Stimulated activated naive CD8-positive, alpha-beta T cell treated with anti-CD3 and anti-CD28 coated beads, Interleukin-15, Interleukin-2, amounts not matched to agents 100 ng/mL and 50 ng/mL, for 24 hours (primary cell): ENCODE data around the gene MAP7.
"Not testable (repeated sequence)": the region's sequence is repeated elsewhere in the genome, so short reads cannot be mapped to it uniquely, and the experiment has no call there.

Experiments used
- H3K27ac Mint-ChIP-seq: one replicate; pipeline ENCODE4 v1.8.0; 2021; ENCODE audit warnings: mild to moderate bottlenecking, mixed read lengths
- H3K27me3 Mint-ChIP-seq: one replicate; pipeline ENCODE4 v1.8.0; 2021; ENCODE audit warnings: mixed read lengths
- H3K36me3 Mint-ChIP-seq: one replicate; pipeline ENCODE4 v1.8.0; 2021; ENCODE audit warnings: low read depth, mixed read lengths
- H3K4me1 Mint-ChIP-seq: one replicate; pipeline ENCODE4 v1.8.0; 2021; ENCODE audit warnings: low read depth, mixed read lengths
- H3K4me3 Mint-ChIP-seq: one replicate; pipeline ENCODE4 v1.8.0; 2021; ENCODE audit warnings: mild to moderate bottlenecking, mixed read lengths
- H3K9me3 Mint-ChIP-seq: one replicate; pipeline ENCODE4 v1.8.0; 2021; ENCODE audit warnings: mixed read lengths

MAP7 gene

GRCh38 chr6:136491754-136492153, 58.5 kb downstream of the MAP7 start:
- no peak overlapping the region for H3K4me3 Mint-ChIP-seq
- H3K36me3 Mint-ChIP-seq: no peaks in the 10 kb centered on the region
- no peak overlapping the region for H3K27ac Mint-ChIP-seq
- H3K4me1 Mint-ChIP-seq: no peaks in the 10 kb centered on the region
- H3K27me3 Mint-ChIP-seq: peaks cover 6% of the 10 kb centered on the region
- H3K9me3 Mint-ChIP-seq: no peaks in the 10 kb centered on the region

GRCh38 chr6:136491251-136491650, 59.0 kb downstream of the MAP7 start:
- no peak overlapping the region for H3K27ac Mint-ChIP-seq
- H3K4me1 Mint-ChIP-seq: no peaks in the 10 kb centered on the region
- H3K9me3 Mint-ChIP-seq: no peaks in the 10 kb centered on the region
- H3K36me3 Mint-ChIP-seq: no peaks in the 10 kb centered on the region
- H3K27me3 Mint-ChIP-seq: peaks cover 6% of the 10 kb centered on the region
- H3K4me3 Mint-ChIP-seq: no peak overlapping the region

- H3K9me3 Mint-ChIP-seq, H3K4me3 Mint-ChIP-seq, H3K4me1 Mint-ChIP-seq, H3K36me3 Mint-ChIP-seq, H3K27me3 Mint-ChIP-seq, H3K27ac Mint-ChIP-seq: not testable (repeated sequence)
Measured at GRCh38 chr6:136489689-136490033, 60.6 kb downstream of the MAP7 start.

DNA sequence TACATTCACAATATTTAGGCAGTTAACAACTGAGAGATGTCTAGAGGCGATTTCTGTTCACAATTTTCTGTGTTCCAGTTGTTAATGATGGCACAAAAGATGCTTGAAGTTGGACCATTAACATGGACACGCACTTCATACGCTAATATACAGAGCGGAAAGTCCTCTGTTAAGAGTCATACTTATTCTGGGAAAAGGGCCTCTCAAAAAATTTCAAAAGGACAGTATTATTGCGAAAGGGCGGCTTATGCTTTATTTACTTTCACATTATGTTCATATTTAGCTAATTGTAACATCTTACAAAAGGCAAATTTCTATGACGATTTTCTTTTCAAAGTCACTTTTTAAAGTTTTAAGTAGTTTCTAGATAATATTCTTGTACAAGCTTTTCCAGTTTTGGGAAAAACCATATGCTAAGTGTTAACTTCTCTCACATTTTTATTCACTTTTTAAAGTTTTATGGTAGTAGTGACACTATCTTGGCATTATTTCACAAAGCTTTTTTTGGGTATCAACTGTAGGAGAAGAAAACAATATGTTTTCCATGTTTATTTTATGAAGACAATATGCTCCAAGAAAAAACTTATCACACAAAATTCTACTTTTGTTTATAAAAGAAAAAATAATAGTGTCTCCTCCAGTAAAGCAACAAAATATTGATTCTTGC, 62.3 kb downstream of the MAP7 start:
- Mint-ChIP-seq H3K4me3 (no peak overlapping the region), H3K4me1 (no peaks in the 10 kb centered on the region), H3K9me3 (no peaks in the 10 kb centered on the region), H3K36me3 (no peaks in the 10 kb centered on the region), H3K27ac (no peak overlapping the region), H3K27me3 (peaks cover 1% of the 10 kb centered on the region)

GRCh38 chr6:136486357-136486756, 63.9 kb downstream of the MAP7 start:
- H3K36me3 Mint-ChIP-seq: no peaks in the 10 kb centered on the region
- H3K4me3 Mint-ChIP-seq: no peak overlapping the region
- no peaks in the 10 kb centered on the region for H3K4me1 Mint-ChIP-seq
- no peaks in the 10 kb centered on the region for H3K9me3 Mint-ChIP-seq
- H3K27ac Mint-ChIP-seq: no peak overlapping the region
- peaks cover 7% of the 10 kb centered on the region for H3K27me3 Mint-ChIP-seq

- Mint-ChIP-seq H3K9me3 (no peaks in the 10 kb centered on the region), H3K27ac (no peak overlapping the region), H3K4me1 (no peaks in the 10 kb centered on the region), H3K27me3 (peaks cover 18% of the 10 kb centered on the region), H3K36me3 (no peaks in the 10 kb centered on the region), H3K4me3 (no peak overlapping the region)
Measured at GRCh38 chr6:136483906-136484305, 66.3 kb downstream of the MAP7 start.

DNA sequence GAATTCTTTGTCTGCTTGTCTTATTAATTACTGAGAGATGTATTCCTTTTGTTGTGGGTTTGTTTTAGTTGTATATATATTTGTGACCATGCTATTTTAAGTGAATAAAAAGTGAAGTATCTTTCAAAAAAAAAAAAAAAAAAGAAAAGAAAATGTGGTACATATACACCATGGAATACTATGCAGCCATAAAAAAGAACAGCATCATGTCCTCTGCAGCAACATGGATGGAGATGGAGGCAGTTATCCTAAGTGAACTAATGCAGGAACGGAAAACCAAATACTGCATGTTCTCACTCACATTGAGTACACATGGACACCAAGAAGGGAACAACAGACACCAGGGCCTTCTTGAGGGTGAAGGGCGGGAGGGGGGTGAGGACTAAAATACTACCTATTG, 67.2 kb downstream of the MAP7 start:
- not testable (repeated sequence) for H3K27ac Mint-ChIP-seq, H3K4me3 Mint-ChIP-seq, H3K9me3 Mint-ChIP-seq, H3K36me3 Mint-ChIP-seq, H3K4me1 Mint-ChIP-seq
- peaks cover 24% of the 10 kb centered on the region for H3K27me3 Mint-ChIP-seq

DNA sequence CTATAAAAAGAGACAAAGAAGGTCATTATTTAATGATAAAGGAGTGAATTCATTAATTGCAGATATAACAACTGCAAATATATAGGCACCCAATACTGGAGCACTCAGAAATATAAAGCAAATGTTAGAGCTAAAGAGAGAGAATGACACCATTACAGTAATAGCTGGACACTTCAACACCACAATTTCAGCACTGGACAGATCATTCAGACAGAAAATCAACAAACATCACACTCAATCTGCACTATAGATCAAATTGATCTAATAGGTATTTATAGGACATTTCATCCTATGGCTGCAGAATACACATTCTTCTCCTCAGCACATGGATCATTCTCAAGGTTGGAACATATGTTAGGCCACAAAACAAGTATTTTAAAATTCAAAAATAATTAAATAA, 72.7 kb downstream of the MAP7 start:
- Mint-ChIP-seq H3K9me3 (no peaks in the 10 kb centered on the region), H3K4me3 (no peak overlapping the region), H3K36me3 (no peaks in the 10 kb centered on the region), H3K27ac (no peak overlapping the region), H3K27me3 (peaks cover 37% of the 10 kb centered on the region), H3K4me1 (no peaks in the 10 kb centered on the region)

DNA sequence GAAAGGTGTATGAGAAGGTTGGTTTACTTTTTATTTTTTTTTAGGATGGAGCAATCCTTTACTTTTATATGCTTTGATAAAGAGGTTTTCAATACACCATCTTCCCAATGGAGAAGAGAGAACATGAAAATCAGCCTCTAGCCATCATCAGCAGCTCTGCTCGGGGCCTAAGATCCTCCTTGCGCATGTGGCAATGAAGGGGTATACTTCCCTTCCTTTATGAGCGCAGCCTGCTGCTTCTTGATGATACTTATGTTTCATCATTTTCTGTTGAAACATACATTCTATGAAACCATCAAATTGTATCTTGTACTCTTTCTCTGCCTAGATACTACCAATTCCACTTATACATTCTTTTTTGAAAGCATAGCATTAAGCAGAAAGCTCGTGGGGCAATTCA, 74.5 kb downstream of the MAP7 start:
- no peaks in the 10 kb centered on the region for H3K9me3 Mint-ChIP-seq
- H3K27me3 Mint-ChIP-seq: peaks cover 32% of the 10 kb centered on the region
- no peak overlapping the region for H3K4me3 Mint-ChIP-seq
- no peaks in the 10 kb centered on the region for H3K4me1 Mint-ChIP-seq
- H3K36me3 Mint-ChIP-seq: no peaks in the 10 kb centered on the region
- no peak overlapping the region for H3K27ac Mint-ChIP-seq

DNA sequence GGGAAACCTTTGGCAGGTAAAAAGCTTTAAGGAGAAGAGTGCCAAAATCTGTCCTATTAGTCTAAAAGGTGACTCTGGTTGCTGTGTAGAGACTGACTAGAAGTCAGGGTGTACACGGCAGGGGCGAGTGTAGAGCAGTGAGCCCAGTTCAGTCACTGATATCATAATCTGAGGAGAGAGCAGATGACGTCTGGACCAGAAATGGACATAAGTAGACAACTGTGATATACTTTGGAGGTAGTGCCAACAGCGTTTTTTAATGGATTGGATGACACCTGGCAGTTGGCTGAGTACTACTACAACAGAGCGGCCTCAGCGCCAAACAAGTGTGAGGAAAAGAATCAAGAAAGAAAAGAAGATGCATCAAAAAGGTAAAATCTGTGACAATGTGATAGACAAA, 76.0 kb downstream of the MAP7 start:
- Mint-ChIP-seq H3K4me3 (no peak overlapping the region), H3K9me3 (no peaks in the 10 kb centered on the region), H3K27ac (no peak overlapping the region), H3K36me3 (no peaks in the 10 kb centered on the region), H3K27me3 (peaks cover 26% of the 10 kb centered on the region), H3K4me1 (no peaks in the 10 kb centered on the region)

- Mint-ChIP-seq H3K9me3 (no peaks in the 10 kb centered on the region), H3K4me1 (no peaks in the 10 kb centered on the region), H3K36me3 (no peaks in the 10 kb centered on the region), H3K27ac (no peak overlapping the region), H3K27me3 (peaks cover 15% of the 10 kb centered on the region), H3K4me3 (no peak overlapping the region)
Measured at GRCh38 chr6:136471922-136472321, 78.3 kb downstream of the MAP7 start.

- H3K27ac Mint-ChIP-seq: no peak overlapping the region
- no peaks in the 10 kb centered on the region for H3K36me3 Mint-ChIP-seq
- no peak overlapping the region for H3K4me3 Mint-ChIP-seq
- no peaks in the 10 kb centered on the region for H3K9me3 Mint-ChIP-seq
- H3K4me1 Mint-ChIP-seq: no peaks in the 10 kb centered on the region
- peaks cover 13% of the 10 kb centered on the region for H3K27me3 Mint-ChIP-seq
Measured at GRCh38 chr6:136471372-136471771, 78.8 kb downstream of the MAP7 start.

DNA sequence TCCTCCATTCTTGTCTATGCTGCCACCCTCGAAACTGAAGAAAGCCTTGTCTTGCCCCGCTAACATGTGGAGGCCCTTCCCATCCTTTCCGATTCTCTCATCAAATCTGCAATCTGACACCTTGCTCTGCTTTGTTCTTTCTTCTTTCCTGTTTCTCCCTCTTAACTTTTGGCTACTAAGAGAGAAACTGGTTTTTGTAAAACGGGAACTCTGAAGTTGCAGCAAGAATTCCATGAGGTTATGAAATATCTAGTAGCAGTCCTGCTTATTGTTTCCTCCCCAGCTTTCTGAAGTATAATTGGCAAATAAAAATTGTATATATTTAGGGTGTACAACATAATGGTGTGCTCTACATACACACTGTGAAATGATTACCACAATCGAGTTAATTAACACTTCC, 80.2 kb downstream of the MAP7 start:
- no peaks in the 10 kb centered on the region for H3K9me3 Mint-ChIP-seq
- no peak overlapping the region for H3K27ac Mint-ChIP-seq
- H3K4me1 Mint-ChIP-seq: no peaks in the 10 kb centered on the region
- H3K4me3 Mint-ChIP-seq: no peak overlapping the region
- H3K27me3 Mint-ChIP-seq: peaks cover 16% of the 10 kb centered on the region
- no peaks in the 10 kb centered on the region for H3K36me3 Mint-ChIP-seq

DNA sequence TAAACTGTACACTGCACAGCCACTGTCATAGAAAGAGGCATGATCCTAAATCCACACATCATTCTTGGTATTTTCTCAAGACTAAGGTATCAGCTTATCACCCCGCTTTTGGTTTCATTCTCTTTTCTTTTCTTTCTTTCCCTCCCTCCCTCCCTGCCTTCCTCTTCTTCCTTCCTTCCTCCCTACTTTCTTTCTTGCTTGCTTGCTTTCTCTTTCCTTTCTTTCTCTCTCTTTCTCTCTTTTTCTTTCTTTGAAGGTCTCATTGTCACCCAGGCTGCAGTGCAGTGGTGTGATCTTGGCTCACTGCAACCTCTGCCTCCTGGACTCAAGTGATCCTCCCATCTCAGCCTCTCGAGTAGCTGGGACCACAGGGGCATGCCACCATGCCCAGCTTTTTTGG, 81.1 kb downstream of the MAP7 start:
- peaks cover 22% of the 10 kb centered on the region for H3K27me3 Mint-ChIP-seq
- H3K27ac Mint-ChIP-seq: no peak overlapping the region
- peaks cover 5% of the 10 kb centered on the region for H3K4me1 Mint-ChIP-seq
- no peaks in the 10 kb centered on the region for H3K36me3 Mint-ChIP-seq
- H3K9me3 Mint-ChIP-seq: no peaks in the 10 kb centered on the region
- H3K4me3 Mint-ChIP-seq: no peak overlapping the region

GRCh38 chr6:136468711-136469110, 81.5 kb downstream of the MAP7 start:
- Mint-ChIP-seq H3K9me3 (no peaks in the 10 kb centered on the region), H3K36me3 (no peaks in the 10 kb centered on the region), H3K4me3 (no peak overlapping the region), H3K4me1 (peaks cover 10% of the 10 kb centered on the region), H3K27ac (no peak overlapping the region), H3K27me3 (peaks cover 20% of the 10 kb centered on the region)

DNA sequence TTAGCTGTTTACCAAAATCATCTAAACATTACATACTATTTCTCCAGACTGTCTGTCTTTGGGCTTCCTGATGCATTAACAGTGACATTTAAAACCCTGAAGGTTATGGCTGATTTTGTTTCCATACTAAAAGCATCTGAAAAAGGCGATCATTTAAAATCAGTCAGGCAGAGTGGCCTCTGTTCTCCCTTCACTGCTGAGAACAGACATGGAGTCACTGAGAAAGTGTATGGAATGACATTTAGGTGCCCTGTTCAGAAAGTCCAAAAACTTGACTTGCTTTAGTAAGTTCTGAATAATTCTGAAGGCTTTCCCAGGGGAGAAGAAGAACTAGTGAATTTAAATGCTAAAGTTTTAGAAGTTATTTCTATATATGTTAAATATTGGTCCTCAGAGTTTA, 83.0 kb downstream of the MAP7 start:
- Mint-ChIP-seq H3K27ac (no peak overlapping the region), H3K4me3 (no peak overlapping the region), H3K4me1 (peaks cover 13% of the 10 kb centered on the region), H3K27me3 (peaks cover 15% of the 10 kb centered on the region), H3K9me3 (no peaks in the 10 kb centered on the region), H3K36me3 (no peaks in the 10 kb centered on the region)
